HepG2 (cell line): ENCODE data around the gene LAP3. TPM values are rescaled to one million over a fixed set of nuclear protein-coding genes. Genes with fewer than 3 reads are reported as not detected.

Source experiments
- ARNT ChIP-seq: fragments of 450-650 bp; IDR thresholded peaks from 2 replicates; pipeline ENCODE4 v1.6.1; 2017
- DNMT3B ChIP-seq: conservative IDR thresholded peaks from 2 replicates; pipeline ENCODE4 v1.6.1; 2016; ENCODE audit warnings: missing biosample characterization, control low read depth
- DPF2 ChIP-seq: sonication (generic); formaldehyde crosslinking; IDR thresholded peaks from 2 replicates; pipeline ENCODE4 v1.4.0; 2020; ENCODE audit warnings: mild to moderate bottlenecking, low read depth, missing genetic modification reagents, borderline replicate concordance
- ERF ChIP-seq: IDR thresholded peaks from 2 replicates; pipeline ENCODE4 v1.6.1; 2018; ENCODE audit warnings: missing biosample characterization, missing genetic modification reagents
- HOXA3 ChIP-seq: sonication (generic); formaldehyde crosslinking; IDR thresholded peaks from 2 replicates; pipeline ENCODE4 v1.5.0; 2020; ENCODE audit warnings: missing genetic modification reagents
- HOXA5 ChIP-seq: sonication (generic); formaldehyde crosslinking; IDR thresholded peaks from 2 replicates; pipeline ENCODE4 v1.4.0; 2020; ENCODE audit warnings: missing genetic modification reagents
- MEIS2 ChIP-seq: sonication (generic); formaldehyde crosslinking; IDR thresholded peaks from 2 replicates; pipeline ENCODE4 v1.9.0; 2021; ENCODE audit warnings: mild to moderate bottlenecking, missing genetic modification reagents
- PPARG ChIP-seq: conservative IDR thresholded peaks from 2 replicates; pipeline ENCODE4 v1.6.1; 2016; ENCODE audit warnings: missing biosample characterization, missing genetic modification reagents
- TBX2 ChIP-seq: sonication (generic); formaldehyde crosslinking; IDR thresholded peaks from 2 replicates; pipeline ENCODE4 v1.5.0; 2020; ENCODE audit warnings: missing genetic modification reagents, mild to moderate bottlenecking, borderline replicate concordance
- ZNF24 ChIP-seq: fragments of 450-650 bp; IDR thresholded peaks from 2 replicates; pipeline ENCODE4 v1.6.1; 2017; ENCODE audit warnings: antibody characterized with exemption, mild to moderate bottlenecking
- ZNF263 ChIP-seq: sonication (generic); formaldehyde crosslinking; IDR thresholded peaks from 2 replicates; pipeline ENCODE4 v1.4.0; 2020; ENCODE audit warnings: missing genetic modification reagents
- ZNF672 ChIP-seq: sonication (generic); formaldehyde crosslinking; IDR thresholded peaks from 2 replicates; pipeline ENCODE4 v1.8.1; 2022; ENCODE audit warnings: missing genetic modification reagents
- ZNF749 ChIP-seq: sonication (generic); formaldehyde crosslinking; IDR thresholded peaks from 2 replicates; pipeline ENCODE4 v1.8.0; 2022; ENCODE audit warnings: mild to moderate bottlenecking, missing genetic modification reagents, moderate library complexity, borderline replicate concordance
- polyA plus RNA-seq, 8 experiments: library from polyadenylated mRNA; depleted of rRNA in 3 of 8; stranded (reverse) in 7 of 8; unstranded in 1 of 8; fragments of >200 nt; fragmentation: Illumina TruSeq in 4 of 8; extraction: Trizol in 4 of 8; gene quantifications; 2 replicates each; pipeline versions ENCODE4 v1.2.1 to v1.2.3, GENCODE V29; 2011 to 2016; ENCODE audit warnings: low read depth in 4 of 8, missing spikeins in 1 of 8, mixed read lengths in 1 of 8; ENCODE audit not compliant: insufficient read depth in 1 of 8
- total RNA-seq, 5 experiments: library from RNA; depleted of rRNA; stranded (reverse); fragments of >200 nt; fragmentation: Illumina TruSeq; extraction: Trizol; gene quantifications; 2 replicates each; pipeline ENCODE4 v1.2.3, GENCODE V29; 2016; ENCODE audit warnings: low read depth in 1 of 5
- TF ChIP-seq, protein P1 (sequence below): sonication (generic); formaldehyde crosslinking; IDR thresholded peaks from 2 replicates; pipeline ENCODE4 v1.4.0; 2020; ENCODE audit warnings: mild to moderate bottlenecking, missing genetic modification reagents
- TF ChIP-seq, protein P2 (sequence below): sonication (generic); formaldehyde crosslinking; IDR thresholded peaks from 2 replicates; pipeline ENCODE4 v1.4.0; 2020; ENCODE audit warnings: mild to moderate bottlenecking, low read depth, missing genetic modification reagents
- TF ChIP-seq, protein P3 (sequence below): sonication (generic); formaldehyde crosslinking; IDR thresholded peaks from 2 replicates; pipeline ENCODE4 v1.8.0; 2022; ENCODE audit warnings: mild to moderate bottlenecking, missing genetic modification reagents
- TF ChIP-seq, protein P4 (sequence below): sonication (generic); formaldehyde crosslinking; IDR thresholded peaks from 2 replicates; pipeline ENCODE4 v1.5.1; 2020; ENCODE audit warnings: mild to moderate bottlenecking, moderate library complexity, missing genetic modification reagents
- TF ChIP-seq, protein P5 (sequence below): sonication (generic); formaldehyde crosslinking; IDR thresholded peaks from 2 replicates; pipeline ENCODE4 v1.4.0; 2020; ENCODE audit warnings: missing genetic modification reagents
- TF ChIP-seq, protein P6 (sequence below): IDR thresholded peaks from 2 replicates; pipeline ENCODE4 v1.4.0; 2020; ENCODE audit warnings: mild to moderate bottlenecking, missing genetic modification reagents

The LAP3 gene
- total and polyA plus RNA-seq, 2 of the 13 experiments (the other 11 are each of a cell fraction or from before 2014, with no cell fraction given): 106 to 125 TPM

DNA sequence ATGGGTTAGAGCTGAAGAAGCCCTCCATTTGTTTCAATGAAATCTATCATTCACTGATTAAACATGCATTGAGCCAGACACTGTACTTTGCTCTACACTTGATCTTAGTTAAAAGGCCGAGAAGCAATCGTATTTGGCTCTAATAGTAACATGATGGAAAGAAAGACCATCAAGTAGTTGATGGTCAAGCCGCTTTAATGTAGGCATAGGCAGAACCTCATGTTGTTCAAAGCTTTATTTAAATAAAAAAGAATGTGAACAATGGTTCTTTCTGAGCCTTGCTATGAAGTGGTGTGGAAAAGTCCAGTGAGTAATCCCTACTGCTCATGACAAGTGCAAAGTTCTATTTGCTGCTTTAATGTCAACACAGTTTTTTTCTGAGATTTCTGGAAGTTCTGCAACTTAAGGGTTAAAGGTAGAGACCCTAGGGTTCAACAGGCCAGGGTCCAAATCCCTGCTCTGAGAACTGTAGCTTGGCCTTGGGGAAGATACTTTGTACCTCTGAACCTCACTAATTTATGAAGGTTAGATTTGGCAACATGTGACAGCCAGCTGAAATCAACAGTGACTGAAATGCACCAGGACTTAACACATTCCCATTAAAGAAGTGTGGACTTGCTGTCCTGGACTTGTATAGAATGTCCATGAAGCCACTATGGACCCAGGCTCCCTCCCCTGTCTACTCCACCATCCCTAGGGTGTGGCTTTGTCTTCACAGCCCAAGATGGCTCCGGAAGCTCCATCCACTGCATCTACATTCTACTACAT is 17.9 kb upstream of the LAP3 start (continued):
- TF ChIP-seq, protein P1, sequence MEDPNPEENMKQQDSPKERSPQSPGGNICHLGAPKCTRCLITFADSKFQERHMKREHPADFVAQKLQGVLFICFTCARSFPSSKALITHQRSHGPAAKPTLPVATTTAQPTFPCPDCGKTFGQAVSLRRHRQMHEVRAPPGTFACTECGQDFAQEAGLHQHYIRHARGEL (CRISPR knock-in tag): no peak
- TF ChIP-seq, protein P2, sequence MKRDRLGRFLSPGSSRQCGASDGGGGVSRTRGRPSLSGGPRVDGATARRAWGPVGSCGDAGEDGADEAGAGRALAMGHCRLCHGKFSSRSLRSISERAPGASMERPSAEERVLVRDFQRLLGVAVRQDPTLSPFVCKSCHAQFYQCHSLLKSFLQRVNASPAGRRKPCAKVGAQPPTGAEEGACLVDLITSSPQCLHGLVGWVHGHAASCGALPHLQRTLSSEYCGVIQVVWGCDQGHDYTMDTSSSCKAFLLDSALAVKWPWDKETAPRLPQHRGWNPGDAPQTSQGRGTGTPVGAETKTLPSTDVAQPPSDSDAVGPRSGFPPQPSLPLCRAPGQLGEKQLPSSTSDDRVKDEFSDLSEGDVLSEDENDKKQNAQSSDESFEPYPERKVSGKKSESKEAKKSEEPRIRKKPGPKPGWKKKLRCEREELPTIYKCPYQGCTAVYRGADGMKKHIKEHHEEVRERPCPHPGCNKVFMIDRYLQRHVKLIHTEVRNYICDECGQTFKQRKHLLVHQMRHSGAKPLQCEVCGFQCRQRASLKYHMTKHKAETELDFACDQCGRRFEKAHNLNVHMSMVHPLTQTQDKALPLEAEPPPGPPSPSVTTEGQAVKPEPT (CRISPR knock-in tag): 0 out of 2 replicates have a peak, but pooled peaks have one; percentile 51
- peak; percentile 83 for TF ChIP-seq PPARG (CRISPR knock-in tag)
- TF ChIP-seq, protein P3, sequence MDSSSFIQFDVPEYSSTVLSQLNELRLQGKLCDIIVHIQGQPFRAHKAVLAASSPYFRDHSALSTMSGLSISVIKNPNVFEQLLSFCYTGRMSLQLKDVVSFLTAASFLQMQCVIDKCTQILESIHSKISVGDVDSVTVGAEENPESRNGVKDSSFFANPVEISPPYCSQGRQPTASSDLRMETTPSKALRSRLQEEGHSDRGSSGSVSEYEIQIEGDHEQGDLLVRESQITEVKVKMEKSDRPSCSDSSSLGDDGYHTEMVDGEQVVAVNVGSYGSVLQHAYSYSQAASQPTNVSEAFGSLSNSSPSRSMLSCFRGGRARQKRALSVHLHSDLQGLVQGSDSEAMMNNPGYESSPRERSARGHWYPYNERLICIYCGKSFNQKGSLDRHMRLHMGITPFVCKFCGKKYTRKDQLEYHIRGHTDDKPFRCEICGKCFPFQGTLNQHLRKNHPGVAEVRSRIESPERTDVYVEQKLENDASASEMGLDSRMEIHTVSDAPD: peak; percentile 87; the same call in 1 of the 2 replicates
- peak; percentile 85 for TF ChIP-seq TBX2 (CRISPR knock-in tag)
- peak; percentile 73 for TF ChIP-seq HOXA3
- peak; percentile 92 for TF ChIP-seq MEIS2
- TF ChIP-seq, protein P4, sequence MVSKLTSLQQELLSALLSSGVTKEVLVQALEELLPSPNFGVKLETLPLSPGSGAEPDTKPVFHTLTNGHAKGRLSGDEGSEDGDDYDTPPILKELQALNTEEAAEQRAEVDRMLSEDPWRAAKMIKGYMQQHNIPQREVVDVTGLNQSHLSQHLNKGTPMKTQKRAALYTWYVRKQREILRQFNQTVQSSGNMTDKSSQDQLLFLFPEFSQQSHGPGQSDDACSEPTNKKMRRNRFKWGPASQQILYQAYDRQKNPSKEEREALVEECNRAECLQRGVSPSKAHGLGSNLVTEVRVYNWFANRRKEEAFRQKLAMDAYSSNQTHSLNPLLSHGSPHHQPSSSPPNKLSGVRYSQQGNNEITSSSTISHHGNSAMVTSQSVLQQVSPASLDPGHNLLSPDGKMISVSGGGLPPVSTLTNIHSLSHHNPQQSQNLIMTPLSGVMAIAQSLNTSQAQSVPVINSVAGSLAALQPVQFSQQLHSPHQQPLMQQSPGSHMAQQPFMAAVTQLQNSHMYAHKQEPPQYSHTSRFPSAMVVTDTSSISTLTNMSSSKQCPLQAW (CRISPR knock-in tag): peak; percentile 51; the same call in 1 of the 2 replicates
- peak; percentile 86; the same call in 1 of the 2 replicates for TF ChIP-seq HOXA5 (CRISPR knock-in tag)
- TF ChIP-seq DNMT3B (CRISPR knock-in tag): 0 out of 2 replicates have a peak, but pooled peaks have one; percentile 44
- peak; percentile 46; the same call in 1 of the 2 replicates for TF ChIP-seq ZNF263
- TF ChIP-seq, protein P5, sequence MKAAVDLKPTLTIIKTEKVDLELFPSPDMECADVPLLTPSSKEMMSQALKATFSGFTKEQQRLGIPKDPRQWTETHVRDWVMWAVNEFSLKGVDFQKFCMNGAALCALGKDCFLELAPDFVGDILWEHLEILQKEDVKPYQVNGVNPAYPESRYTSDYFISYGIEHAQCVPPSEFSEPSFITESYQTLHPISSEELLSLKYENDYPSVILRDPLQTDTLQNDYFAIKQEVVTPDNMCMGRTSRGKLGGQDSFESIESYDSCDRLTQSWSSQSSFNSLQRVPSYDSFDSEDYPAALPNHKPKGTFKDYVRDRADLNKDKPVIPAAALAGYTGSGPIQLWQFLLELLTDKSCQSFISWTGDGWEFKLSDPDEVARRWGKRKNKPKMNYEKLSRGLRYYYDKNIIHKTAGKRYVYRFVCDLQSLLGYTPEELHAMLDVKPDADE (CRISPR knock-in tag): no peak
- TF ChIP-seq ERF: peak; percentile 73
- no peak for TF ChIP-seq ZNF749 (CRISPR knock-in tag)
- TF ChIP-seq ZNF672: no peak
- no peak for TF ChIP-seq ARNT
- TF ChIP-seq, protein P6, sequence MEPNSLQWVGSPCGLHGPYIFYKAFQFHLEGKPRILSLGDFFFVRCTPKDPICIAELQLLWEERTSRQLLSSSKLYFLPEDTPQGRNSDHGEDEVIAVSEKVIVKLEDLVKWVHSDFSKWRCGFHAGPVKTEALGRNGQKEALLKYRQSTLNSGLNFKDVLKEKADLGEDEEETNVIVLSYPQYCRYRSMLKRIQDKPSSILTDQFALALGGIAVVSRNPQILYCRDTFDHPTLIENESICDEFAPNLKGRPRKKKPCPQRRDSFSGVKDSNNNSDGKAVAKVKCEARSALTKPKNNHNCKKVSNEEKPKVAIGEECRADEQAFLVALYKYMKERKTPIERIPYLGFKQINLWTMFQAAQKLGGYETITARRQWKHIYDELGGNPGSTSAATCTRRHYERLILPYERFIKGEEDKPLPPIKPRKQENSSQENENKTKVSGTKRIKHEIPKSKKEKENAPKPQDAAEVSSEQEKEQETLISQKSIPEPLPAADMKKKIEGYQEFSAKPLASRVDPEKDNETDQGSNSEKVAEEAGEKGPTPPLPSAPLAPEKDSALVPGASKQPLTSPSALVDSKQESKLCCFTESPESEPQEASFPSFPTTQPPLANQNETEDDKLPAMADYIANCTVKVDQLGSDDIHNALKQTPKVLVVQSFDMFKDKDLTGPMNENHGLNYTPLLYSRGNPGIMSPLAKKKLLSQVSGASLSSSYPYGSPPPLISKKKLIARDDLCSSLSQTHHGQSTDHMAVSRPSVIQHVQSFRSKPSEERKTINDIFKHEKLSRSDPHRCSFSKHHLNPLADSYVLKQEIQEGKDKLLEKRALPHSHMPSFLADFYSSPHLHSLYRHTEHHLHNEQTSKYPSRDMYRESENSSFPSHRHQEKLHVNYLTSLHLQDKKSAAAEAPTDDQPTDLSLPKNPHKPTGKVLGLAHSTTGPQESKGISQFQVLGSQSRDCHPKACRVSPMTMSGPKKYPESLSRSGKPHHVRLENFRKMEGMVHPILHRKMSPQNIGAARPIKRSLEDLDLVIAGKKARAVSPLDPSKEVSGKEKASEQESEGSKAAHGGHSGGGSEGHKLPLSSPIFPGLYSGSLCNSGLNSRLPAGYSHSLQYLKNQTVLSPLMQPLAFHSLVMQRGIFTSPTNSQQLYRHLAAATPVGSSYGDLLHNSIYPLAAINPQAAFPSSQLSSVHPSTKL (CRISPR knock-in tag): peak; percentile 99
- TF ChIP-seq DPF2 (CRISPR knock-in tag): peak; percentile 79
- TF ChIP-seq ZNF24: peak; percentile 78
